HPDE6-E6E7 (cell line): ENCODE results near the gene MRPL38.
A peak's percentile ranks its signal among the peaks of the same experiment; 100 is the strongest.
"Not testable (repeated sequence)": the region's sequence is repeated elsewhere in the genome, so short reads cannot be mapped to it uniquely, and the experiment has no call there.

Experiments used
- DNase-seq: peaks from one replicate; pipeline ENCODE4 v3.0.0; 2011; ENCODE audit warnings: missing footprints; ENCODE audit errors: extremely low spot score

Gene MRPL38

DNA sequence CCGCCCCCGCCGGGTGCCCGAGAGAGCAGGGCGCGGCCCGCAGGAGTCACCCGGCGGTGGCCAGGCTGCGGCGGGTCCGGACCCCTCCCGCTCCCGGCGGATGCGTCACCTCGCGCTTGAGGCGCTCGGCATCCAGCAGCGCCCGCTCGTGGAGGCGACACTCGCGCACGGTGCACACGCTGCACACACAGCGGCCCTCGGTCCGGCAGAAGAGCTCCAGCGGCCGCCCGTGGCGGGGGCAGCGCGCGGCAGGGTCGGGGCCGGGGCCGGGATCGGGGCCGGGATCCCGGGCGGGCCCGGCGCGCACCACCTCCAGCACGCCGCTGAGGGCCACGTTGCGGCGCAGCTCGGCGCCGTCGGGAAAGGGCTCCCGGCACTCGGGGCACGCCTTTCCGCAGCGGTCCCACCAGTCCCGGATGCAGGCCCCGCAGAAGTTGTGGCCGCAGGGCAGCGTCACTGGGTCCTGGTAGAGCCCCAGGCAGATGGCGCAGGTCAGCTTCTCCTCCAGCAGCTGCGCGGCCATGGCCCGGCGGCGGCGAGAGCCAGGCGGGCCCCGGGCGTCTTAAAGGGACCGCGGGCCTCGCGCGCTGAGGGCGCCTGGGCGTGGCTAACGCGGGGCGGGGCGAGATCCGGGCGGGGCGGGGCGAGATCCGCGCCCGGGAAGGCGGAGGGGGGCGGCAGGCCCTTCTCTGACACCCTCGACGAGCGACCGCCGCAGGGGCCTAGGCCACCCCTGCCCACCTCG is 8.1 kb downstream of the MRPL38 start, which contains the start of gene TRIM65:
Gene TRIM65 (minus strand): TSS at position 537 of the 745 bp plus-strand sequence. CDS start 14 bp downstream, at position 523.
- DNase-seq, result peak; percentile 71

DNA sequence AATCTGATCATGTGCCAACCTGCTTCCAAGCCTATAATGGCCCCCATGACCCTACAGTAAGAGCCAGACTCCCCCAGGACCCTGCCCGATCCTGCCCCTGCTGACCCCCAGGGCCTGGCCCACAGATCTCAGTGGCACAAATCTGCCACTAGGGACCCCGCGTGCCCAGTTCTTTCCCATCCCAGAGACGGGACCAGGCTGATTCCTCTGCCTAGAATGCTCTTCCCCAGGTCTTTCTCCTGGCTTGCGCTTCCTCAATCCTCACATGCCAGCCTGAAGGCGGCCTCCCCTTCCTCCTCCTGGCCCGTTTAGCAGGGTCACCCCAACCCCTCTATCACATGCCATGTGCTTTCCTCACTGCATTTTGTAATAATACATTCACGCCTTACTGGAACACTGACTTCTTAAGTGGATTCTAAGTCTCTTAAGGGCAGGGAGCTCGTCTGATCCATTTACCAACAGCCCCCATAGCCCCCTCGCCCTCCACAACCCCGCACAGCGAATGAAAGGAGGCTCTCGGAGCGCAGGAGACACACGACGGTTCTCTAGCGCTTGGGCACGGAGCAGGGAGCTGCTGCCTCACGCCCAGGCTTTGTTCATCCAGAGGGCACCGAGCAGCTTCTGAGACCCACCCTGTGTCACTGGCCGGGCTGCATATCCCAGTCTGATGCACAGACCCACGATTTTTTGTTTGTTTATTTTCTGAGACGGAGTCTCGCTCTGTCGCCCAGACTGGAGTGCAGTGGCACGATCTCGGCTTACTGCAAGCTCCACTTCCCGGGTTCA is 9.1 kb downstream of the MRPL38 start:
- DNase-seq, result no peak

DNA sequence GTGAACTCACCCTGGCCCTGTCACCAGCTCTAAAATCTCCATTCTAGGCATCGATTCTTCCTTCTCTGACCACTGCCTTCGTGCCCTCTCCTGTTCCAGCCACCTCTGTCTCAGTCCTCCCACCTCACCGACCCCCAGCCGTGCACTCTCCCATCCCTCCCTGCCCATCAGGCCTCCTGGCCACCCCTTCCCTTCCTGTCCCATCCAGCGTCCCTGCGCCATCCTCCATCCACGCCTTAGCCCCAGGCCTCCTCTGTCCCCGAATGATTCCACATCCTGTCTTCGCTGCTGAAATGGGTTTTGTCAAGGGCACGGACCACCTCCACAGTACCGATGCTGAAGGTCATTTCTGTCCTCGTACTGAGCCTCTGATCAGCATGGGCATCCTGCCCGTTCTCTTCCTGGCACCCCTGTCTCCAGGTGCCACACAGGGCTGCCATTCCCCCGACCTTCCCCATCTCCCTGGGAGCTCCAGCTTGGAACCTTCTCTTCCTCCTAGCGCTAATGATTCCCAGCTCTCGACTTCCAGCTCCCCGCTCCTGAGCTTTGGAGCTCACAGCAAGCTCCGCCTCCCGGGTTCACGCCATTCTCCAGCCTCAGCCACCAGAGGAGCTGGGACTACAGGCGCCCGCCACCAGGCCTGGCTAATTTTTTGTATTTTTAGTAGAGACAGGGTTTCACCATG is 10.5 kb downstream of the MRPL38 start:
- no peak for DNase-seq

DNA sequence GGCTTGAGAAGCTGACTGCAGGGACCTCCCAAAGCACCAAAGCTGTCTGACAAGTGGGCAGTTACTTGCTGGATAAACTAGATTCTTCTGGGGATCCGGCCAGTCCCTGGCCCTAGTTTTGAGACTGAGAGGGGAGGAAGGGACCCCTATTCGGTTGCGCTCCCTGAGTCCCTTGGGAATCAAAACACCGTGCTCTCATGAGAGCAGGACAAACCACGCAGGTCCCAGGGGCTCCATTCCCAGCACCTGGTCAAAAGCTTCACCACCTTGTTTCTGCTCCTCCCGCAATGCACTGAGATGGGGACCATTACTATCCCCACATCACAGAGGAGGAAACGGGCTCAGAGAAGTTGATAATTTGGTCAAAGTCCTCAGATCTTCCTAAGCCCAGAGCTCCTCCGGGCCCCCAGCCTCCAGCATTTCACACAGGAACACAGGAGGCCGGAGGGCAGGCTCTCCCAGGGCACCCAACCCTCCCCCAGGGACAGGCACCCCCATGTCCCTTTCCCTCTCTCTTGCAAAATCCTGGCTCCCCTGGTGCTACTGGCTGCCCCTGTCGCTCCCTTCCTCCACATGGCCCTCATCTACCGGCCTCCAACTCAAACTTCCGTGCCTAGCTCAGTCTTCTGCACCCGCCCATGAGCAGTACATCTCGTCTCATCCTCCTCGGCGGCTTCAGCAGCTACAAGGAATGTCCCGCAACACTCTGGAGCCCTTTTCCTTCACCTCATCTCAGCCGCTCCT is 11.2 kb downstream of the MRPL38 start:
- no peak for DNase-seq

DNA sequence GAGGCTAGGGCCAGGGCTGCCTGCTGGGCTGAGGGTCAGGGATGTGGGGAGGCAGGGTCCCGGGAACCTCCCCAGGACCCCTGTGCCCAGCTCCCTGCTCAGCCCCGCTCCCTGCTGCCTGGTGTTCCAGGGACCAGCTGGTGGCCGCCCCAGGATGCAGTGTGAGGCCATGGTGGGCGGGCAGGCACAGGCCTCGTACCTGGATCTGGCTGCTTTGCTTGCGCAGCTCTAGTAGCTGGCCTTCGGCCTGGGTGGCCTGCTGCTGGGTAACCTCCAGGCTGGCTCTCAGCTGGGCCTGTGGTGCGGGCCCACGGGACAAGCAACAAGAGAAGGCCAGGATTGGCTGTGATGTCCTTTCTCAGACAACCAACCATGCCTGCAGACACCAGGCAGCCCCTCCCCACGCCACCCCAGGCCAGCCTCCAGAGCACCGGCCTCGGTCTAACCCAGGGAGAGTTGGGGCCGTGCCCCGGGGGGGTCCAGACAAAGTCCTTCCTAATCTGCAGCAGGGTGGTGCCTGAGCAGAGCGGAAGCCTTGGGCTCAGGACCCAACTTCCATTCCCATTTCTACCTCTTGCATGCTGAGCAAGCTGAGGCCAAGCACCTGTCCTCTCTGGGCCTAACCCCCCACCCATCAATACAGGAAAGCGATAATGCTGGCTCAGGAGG is 12.0 kb downstream of the MRPL38 start:
- no peak for DNase-seq

DNA sequence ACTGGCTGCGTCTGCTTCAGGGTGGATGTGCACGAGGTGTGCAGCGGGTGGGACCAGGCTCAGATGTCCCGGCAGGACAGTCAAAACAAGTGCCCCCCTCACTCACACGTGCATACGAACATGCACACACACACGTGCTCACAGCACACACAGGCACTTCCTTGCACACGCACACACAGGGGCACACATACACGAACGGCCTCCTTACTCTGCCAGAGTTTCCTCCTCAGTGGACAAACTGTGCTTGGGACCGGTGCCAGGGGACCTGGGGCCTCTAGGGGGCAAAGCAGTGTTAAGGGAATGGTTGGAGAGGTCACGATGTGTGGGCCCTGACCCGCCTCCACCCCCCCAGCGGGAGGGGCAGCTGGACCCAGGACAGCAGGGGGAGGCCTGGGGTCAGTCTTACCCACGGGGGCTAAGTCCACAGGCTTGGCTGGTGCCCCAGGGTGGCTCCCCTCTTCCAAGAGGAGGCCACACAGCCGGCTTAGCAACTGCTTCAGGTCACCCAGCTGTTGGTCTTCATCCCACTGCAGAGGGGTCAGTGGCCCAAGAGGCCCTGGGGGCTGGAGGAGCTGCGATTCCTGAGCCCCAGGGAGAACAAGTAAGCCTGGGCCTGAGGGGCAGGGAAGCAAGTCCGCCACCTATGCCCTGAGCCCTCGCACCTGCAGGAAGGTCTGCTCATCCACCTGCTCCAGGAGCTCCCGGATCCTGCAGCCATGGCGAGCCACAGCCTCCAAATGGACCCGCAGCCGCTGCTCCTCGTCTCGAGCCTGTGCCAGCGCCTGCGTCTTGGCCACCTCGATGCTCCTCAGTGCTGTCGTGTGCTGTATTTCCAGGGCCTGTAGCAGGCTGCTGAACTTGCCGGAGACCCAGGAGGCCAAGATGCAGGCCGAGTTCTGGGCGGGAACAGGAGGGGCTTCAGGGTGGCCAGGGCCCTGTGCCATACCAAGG is 12.8 kb downstream of the MRPL38 start:
- DNase-seq, result no peak

DNA sequence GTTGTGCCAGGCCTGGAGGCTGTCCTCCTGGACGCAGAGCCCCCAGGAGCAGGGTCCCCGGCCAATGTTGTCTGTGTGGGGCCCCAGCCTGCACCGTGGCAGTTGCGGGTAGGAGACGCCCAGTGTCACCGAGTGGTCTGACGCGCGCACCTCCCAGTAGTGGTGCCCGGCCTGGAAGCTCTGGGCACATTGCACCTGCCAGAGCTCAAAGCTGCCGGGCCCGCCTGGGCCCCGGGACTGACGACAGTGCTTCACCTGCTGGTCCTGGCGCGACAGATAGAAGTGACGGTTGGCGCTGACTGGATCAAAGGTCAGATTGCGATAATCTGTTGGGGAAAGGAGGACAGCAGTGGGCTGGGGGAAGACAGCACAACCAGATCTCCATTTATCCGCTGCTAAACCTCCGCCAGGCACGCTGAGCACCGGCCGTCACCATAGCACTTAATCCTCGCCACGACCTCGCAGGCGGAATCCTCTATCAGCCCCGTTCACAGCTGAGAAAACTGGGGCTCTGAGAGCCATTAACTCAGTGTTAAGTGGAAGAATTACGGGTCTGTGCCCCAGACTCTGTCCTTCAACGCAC is 13.6 kb downstream of the MRPL38 start:
- no peak for DNase-seq

DNA sequence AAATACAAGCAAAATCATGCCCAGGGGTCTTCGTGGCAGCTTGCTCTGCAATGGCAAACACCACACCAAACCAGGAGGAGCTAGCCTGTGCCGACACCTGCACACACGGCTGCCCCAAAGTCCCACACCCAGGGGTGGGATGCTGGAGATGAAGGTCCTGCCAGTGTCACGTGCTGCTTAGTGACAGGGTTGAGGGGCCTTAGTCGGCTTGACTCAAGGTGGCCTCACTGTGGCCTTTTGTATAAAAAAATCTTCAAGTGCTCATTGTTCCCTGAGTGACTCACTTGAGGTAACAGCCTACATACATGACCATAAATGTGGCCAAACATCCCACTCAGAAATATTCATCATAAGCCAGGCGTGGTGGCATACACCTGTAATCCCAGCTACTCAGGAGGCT is 15.2 kb downstream of the MRPL38 start:
- DNase-seq, result no peak

DNA sequence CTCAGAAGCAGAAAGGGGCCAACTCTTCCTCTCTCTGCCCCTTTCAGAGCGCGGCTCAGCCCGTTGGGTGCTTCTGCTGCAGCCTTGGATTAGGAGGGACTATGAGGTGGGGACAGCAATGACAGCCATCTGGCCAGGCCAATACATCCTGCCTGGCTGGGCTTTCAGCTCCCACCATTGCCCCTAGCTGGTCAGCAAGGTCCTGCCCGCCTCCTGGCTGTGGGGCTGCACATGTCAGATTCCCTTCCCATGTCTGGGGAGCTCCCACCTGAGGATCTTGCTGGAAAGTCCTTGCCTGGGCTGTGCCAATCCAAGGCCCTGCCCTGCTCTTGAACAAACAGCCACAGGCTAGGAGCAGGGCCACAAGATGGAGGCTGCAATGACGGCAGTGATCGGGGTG is 16.2 kb downstream of the MRPL38 start:
- DNase-seq, result no peak

DNA sequence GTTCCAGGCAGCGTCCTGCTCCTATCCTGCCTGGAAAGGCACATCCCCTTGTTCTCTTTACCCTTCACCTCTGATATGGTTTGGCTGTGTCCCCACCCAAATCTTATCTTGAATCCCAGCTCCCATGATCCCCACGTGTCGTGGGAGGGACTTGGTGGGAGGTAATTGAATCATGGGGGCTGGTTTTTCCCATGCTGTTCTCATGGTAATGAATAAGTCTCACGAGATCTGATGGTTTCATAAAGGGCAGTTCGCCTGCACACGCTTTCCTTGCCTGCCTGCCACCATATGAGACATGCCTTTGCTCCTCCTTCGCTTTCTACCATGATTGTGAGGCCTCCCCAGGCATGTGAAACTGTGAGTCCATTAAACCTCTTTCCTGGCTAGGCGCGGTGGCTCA is 18.8 kb downstream of the MRPL38 start:
- DNase-seq, result not testable (repeated sequence)

DNA sequence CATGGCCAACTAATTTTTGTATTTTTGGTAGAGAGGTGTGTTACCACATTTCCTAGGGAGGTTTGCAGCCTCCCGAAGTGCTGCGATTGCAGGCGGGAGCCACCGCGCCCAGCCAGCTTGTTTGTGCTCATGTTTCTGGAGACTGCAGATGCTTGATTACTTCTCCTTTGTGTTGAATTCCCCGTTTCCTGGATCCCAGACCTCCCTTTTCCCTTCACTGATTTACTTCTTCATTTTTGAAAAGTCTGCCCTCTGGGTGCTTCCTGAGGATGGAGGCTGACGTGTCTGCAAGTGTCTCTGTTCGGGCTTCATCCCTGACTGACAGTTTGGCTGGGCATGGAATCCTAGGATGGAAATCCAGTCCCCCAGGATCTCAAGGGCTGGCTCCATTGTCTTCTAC is 19.3 kb downstream of the MRPL38 start:
- no peak for DNase-seq

DNA sequence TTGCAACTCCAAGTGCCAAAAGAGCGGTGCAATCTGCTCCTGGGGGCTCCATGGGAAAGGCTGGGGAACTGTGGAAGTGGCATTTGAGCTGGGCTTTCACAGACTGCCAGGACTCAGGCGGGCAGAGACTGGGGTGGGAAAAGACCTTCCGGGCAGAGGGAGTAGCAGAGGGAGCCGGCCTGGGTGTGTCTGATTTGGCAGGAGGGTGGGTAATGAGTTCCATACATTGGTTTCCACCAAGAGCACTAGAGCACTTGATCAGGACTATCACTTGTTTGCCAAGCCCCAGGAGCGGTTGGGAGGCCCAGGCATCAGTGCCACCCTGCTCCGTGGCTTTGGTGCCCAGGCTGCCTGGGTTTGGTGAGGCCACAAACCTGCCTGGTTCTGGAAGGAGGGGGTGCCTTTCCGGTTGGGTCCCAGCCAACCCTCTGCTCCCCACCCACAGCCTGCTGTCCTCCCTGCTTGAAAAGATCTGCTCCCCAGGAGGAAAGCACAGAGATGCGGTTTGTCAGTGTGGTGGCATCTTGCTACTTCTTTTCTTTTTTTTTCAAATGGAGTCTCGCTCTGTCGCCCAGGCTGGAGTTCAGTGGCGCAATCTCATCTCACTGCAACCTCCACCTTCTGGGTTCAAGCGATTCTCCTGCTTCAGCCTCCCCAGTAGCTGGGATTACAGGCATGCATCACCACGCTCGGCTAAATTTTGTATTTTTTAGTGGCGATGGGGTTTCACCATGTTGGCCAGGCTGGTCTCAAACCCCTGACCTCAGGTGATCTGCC is 22.8 kb downstream of the MRPL38 start:
- no peak for DNase-seq

DNA sequence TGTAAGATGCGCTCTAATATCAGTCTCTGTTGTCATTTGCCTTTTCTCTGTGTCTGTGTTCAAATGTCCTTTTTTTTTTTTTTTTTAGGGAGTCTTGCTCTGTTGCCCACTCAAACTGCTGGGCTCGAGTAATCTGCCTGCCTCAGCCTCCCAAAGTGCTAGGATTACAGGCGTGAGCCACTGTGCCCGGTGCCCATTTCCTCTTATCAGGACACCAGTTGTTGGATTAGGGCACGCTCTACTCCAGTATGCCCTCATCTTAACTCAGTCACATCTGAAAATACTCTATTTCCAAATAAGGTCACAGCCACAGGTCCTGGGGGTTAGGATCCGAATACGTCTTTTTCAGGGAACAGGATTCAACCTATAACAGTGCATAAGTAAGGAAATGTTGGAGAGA is 24.4 kb downstream of the MRPL38 start:
- DNase-seq, result no peak

DNA sequence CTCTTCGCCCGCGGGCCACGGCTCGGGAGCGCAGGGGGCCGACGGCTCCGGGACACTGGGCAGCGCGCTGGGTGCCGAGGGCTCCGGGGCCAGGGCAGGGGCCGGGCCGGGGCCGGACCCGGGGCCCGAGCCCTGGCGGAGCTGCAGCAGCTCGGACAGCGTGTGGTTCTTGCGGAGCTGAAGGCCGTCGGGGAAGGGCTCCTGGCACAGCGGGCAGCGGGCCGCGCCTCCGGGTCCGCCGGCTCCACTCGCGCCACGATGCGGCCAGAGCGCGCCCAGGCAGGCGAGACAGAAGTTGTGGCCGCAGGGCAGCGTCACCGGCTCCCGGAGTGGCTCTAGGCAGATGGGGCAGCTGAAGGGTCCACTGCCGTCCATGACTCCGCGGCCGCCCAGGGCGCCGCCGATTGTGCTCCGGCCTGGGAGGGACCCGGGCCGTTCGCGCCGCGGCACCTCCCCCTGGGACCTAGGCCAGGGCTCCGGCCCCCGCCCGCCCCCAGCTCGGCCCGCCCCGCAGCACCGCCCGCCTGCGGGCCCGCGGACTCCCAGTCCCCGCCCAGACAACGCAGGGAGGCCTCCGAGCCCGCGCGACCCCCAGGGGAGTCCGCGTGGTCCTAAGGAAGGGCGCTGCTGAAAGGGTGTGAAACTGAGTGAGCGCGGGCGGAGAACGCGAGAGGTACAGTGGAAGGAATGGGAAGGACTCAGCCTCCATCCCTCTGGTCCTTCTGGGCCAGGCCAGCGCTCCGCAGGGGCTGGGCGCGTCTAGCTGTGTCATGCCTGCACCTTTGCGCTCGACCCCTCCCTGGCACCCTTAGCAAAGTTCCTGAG is 26.3 kb downstream of the MRPL38 start, which contains the start of gene TRIM47:
Gene TRIM47 (minus strand): TSS at position 408 of the 825 bp plus-strand sequence. CDS start 33 bp downstream, at position 375.
- DNase-seq, result peak; percentile 57

DNA sequence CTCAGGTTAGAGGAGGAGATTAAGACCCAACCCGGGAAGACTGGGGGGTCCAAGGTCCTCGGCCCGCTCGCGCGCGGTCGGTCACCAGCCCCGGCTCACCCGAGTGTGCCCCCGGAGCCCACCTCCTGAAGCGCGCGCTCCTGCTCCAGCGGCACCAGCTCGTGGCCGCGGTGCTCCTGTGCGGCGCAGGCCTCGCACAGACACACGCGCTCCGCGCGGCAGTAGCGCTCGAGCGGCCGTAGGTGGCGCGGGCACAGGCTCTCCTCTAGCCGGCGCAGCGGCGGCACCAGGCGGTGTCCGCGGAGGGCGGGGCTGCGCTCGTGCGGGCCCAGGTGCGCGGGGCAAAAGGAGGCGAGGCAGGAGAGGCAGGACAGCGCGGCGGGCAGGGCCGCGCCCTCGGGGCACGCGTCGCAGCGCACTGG is 26.9 kb downstream of the MRPL38 start:
- peak; percentile 64 for DNase-seq

DNA sequence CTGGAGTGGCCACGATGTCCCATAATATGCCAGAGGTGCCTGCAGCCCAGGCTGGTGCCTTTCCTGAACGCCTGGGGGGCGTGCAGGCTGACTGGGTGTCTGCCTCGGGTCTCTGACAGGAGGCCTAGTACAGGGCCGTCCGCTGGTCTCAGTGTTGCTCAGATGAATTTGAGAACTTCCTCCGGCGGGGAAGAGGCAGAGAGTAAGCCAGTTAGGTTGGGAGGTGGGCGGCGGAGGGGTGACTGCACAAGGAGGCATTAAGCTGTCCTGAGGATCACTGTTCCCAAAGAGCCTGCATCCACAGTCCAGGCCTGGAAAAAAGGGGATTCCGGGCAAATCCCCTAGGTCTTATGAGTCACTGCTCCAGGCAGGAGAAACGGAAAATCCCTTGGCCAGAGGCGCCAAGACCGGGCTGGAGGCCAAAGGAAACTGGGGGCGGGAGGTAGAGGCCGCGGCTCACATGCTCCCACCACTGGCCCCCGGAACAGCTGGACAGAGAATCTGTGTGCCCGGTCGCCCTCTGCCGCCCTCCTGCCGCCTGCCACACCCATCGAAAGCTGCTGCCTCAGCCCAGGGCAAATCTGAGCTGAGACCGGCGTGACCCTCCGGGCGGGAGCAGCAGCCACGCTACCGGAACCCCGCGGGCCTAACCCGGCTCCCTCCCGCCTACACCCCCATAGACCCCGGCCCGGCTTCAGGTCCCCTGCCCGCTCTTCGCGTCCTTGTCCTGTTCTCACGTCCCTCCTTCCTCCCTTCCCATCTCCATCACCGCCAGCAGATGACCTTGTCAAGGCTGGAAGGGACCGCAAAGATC is 27.5 kb downstream of the MRPL38 start:
- peak; percentile 53 for DNase-seq
